CD4-positive, alpha-beta T cell (primary cell): ENCODE measurements around the gene RHBDL1. TPM values are rescaled to one million over a fixed set of nuclear protein-coding genes. Genes with fewer than 3 reads are reported as not detected.
A peak's percentile ranks its signal among the peaks of the same experiment; 100 is the strongest.

ENCODE experiments used
- ATAC-seq: fragments of 200-7000 bp; cut with Tn5 transposase; one replicate; pipeline ENCODE4 v1.10.0; 2022; ENCODE audit warnings: mild to moderate bottlenecking; ENCODE audit not compliant: poor library complexity
- CTCF ChIA-PET: fragments of 350-600 bp; sonication (Branson Sonifier 250); formaldehyde crosslinking; loops from one replicate; lab custom pipeline; 2021; ENCODE audit warnings: antibody characterized with exemption, inconsistent platforms; lab: Charles Lee
- POLR2A ChIA-PET: fragments of 350-600 bp; sonication (Branson Sonifier 250); formaldehyde crosslinking; loops from one replicate; lab custom pipeline; 2021; ENCODE audit warnings: antibody characterized with exemption, inconsistent platforms; lab: Charles Lee
- DNase-seq, 14 experiments: peaks; one replicate each; pipeline ENCODE4 v3.0.0-alpha.2; 2013 to 2020; ENCODE audit warnings: mixed read lengths in 2 of 14
- H3K27ac ChIP-seq, 2 donors: one replicate each; pipeline versions ENCODE4 v1.5.1 to v1.7.0; 2013; ENCODE audit warnings: low read length in 2 of 2, low read depth in 1 of 2, mild to moderate bottlenecking in 1 of 2
- H3K27me3 ChIP-seq, 2 experiments: 1 replicate in 1 of 2; 2 replicates in 1 of 2; pipeline versions ENCODE4 v1.6.1 to v1.7.0; 2013; ENCODE audit warnings: low read length in 2 of 2, control low read depth in 1 of 2, mild to moderate bottlenecking in 1 of 2, moderate library complexity in 1 of 2; ENCODE audit not compliant: insufficient read depth in 2 of 2, control insufficient read depth in 1 of 2
- H3K36me3 ChIP-seq: one replicate; pipeline ENCODE4 v1.6.1; 2013; ENCODE audit warnings: low read length, control low read depth; ENCODE audit not compliant: insufficient read depth
- H3K4me1 ChIP-seq: one replicate; pipeline ENCODE4 v1.6.1; 2013; ENCODE audit warnings: low read length, control low read depth; ENCODE audit not compliant: insufficient read depth
- H3K4me3 ChIP-seq: one replicate; pipeline ENCODE4 v1.5.1; 2013; ENCODE audit warnings: mild to moderate bottlenecking, low read length, moderate library complexity
- H3K9me3 ChIP-seq, 2 experiments: 1 replicate in 1 of 2; 2 replicates in 1 of 2; pipeline versions ENCODE4 v1.6.1 to v1.7.0; 2013; ENCODE audit warnings: low read length in 2 of 2, mild to moderate bottlenecking in 2 of 2, control low read depth in 1 of 2, moderate library complexity in 1 of 2; ENCODE audit not compliant: control insufficient read depth in 1 of 2, insufficient read depth in 1 of 2
- H3K27ac Mint-ChIP-seq: one replicate; pipeline ENCODE4 v1.8.0; 2020; ENCODE audit warnings: mixed read lengths
- H3K27me3 Mint-ChIP-seq: one replicate; pipeline ENCODE4 v1.8.0; 2021; ENCODE audit warnings: mixed read lengths
- H3K36me3 Mint-ChIP-seq: one replicate; pipeline ENCODE4 v1.8.0; 2021; ENCODE audit warnings: low read depth, mixed read lengths
- H3K4me1 Mint-ChIP-seq: one replicate; pipeline ENCODE4 v1.8.0; 2021; ENCODE audit warnings: low read depth, mixed read lengths
- H3K4me3 Mint-ChIP-seq: one replicate; pipeline ENCODE4 v1.8.0; 2020; ENCODE audit warnings: mild to moderate bottlenecking, mixed read lengths
- H3K9me3 Mint-ChIP-seq: one replicate; pipeline ENCODE4 v1.8.0; 2020; ENCODE audit warnings: mixed read lengths
- CTCF ChIP-seq: fragments of 200-600 bp; IDR thresholded peaks from one replicate; pipeline ENCODE4 v1.8.0; 2022; ENCODE audit warnings: antibody characterized with exemption, mild to moderate bottlenecking
- intact Hi-C, 2 experiments: fragments of 100-400 bp; cut with DNase I in 1 of 2; cut with micrococcal nuclease in 1 of 2; formaldehyde crosslinking; loops; one replicate each; pipeline versions ENCODE4 v1.15.1 to v1.9.0; 2023 to 2025; cut with DNase I, micrococcal nuclease
- total RNA-seq, 174 experiments: library from RNA in 2 of 174; stranded (reverse) in 2 of 174; gene quantifications; one replicate each; pipeline ENCODE4 v1.2.3 and lab custom pipeline; 2021 to 2026

RHBDL1 gene
- total RNA-seq, 2 experiments from 2014 or later, result 6.6 to 6.9 TPM

- Histone ChIP-seq H3K27me3 (no peaks in the 10 kb centered on the region), H3K9me3 (peaks cover 0 to 8% of the 10 kb centered on the region in 2 experiments), H3K4me1 (peaks cover 50% of the 10 kb centered on the region), H3K4me3 (no peak overlapping the region), H3K27ac (no peak overlapping the region), H3K36me3 (no peaks in the 10 kb centered on the region)
- no peak overlapping the region for H3K27ac Mint-ChIP-seq
- no peaks in the 10 kb centered on the region for H3K27me3 Mint-ChIP-seq
- no peak overlapping the region for H3K4me3 Mint-ChIP-seq
- ChIA-PET POLR2A (interaction anchor here (0.8 to 5.0 kb wide), 5 partner anchors 9 to 63 kb away, joined by 3 to 30 read pairs (median 4); partner anchors contain the start of genes CHTF18, CIAO3, METRN and RPUSD1), CTCF (interaction anchor here (0.9 kb wide), 1 partner anchor 13 kb away, joined by 3 read pairs; no protein-coding TSS in a partner anchor)
- ATAC-seq (no peak), DNase-seq (no peak)
- no peak for TF ChIP-seq CTCF
- H3K4me1 Mint-ChIP-seq, result peaks cover 5% of the 10 kb centered on the region
- H3K9me3 Mint-ChIP-seq, result no peaks in the 10 kb centered on the region
- H3K36me3 Mint-ChIP-seq, result no peaks in the 10 kb centered on the region
- intact Hi-C loops, result no loop called here
Observed at GRCh38 chr16:725041-725376, 49.5 kb downstream of the RHBDL1 start.

GRCh38 chr16:725463-726187 is 50.2 kb downstream of the RHBDL1 start:
- TF ChIP-seq CTCF, result no peak
- Mint-ChIP-seq H3K9me3 (no peaks in the 10 kb centered on the region), H3K27me3 (no peaks in the 10 kb centered on the region), H3K27ac (no peak overlapping the region), H3K36me3 (no peaks in the 10 kb centered on the region), H3K4me1 (no peaks in the 10 kb centered on the region), H3K4me3 (peak overlapping the region; percentile 48)
- no peak for ATAC-seq
- Histone ChIP-seq H3K4me3 (no peak overlapping the region), H3K27ac (no peak overlapping the region), H3K4me1 (peaks cover 44% of the 10 kb centered on the region), H3K27me3 (no peaks in the 10 kb centered on the region), H3K36me3 (no peaks in the 10 kb centered on the region), H3K9me3 (peaks cover 0 to 8% of the 10 kb centered on the region in 2 experiments)
- DNase-seq, result no peak
- POLR2A ChIA-PET, result interaction anchor here (0.8 to 5.0 kb wide), 6 partner anchors 10 to 81 kb away, joined by 3 to 30 read pairs (median 4); partner anchors contain the start of genes CHTF18, CIAO3, METRN and RPUSD1
- intact Hi-C loops, result no loop called here
- CTCF ChIA-PET, result no interaction called here

GRCh38 chr16:726188-726437 is 50.6 kb downstream of the RHBDL1 start:
- no peak overlapping the region for H3K4me3 ChIP-seq
- H3K27ac Mint-ChIP-seq, result no peak overlapping the region

More at GRCh38 chr16:726188-726437, 50.6 kb downstream of the RHBDL1 start:
- no peak for TF ChIP-seq CTCF
- no peaks in the 10 kb centered on the region for H3K4me1 Mint-ChIP-seq
- Histone ChIP-seq H3K36me3 (no peaks in the 10 kb centered on the region), H3K9me3 (peaks cover 0 to 8% of the 10 kb centered on the region in 2 experiments), H3K4me1 (peaks cover 42% of the 10 kb centered on the region), H3K27me3 (no peaks in the 10 kb centered on the region), H3K27ac (no peak overlapping the region)
- POLR2A ChIA-PET, result interaction anchor here (0.9 to 5.0 kb wide), 5 partner anchors 10 to 81 kb away, joined by 3 to 30 read pairs (median 3); partner anchors contain the start of genes CHTF18, CIAO3, METRN and RPUSD1
- no peaks in the 10 kb centered on the region for H3K27me3 Mint-ChIP-seq
- no peaks in the 10 kb centered on the region for H3K9me3 Mint-ChIP-seq
- CTCF ChIA-PET, result no interaction called here
- H3K4me3 Mint-ChIP-seq, result peak overlapping the region; percentile 76
- DNase-seq (no peak), ATAC-seq (no peak)
- intact Hi-C loops, result no loop called here
- no peaks in the 10 kb centered on the region for H3K36me3 Mint-ChIP-seq
